GM21423 (cell line): ENCODE data around the gene HGF.
"Not testable (repeated sequence)": the region's sequence is repeated elsewhere in the genome, so short reads cannot be mapped to it uniquely, and the experiment has no call there.

Experiments used
- ATAC-seq: cut with Tn5 transposase; IDR thresholded peaks from one replicate; pipeline ENCODE4 v1.9.1; 2021; ENCODE audit warnings: mild to moderate bottlenecking, moderate library complexity; ENCODE audit not compliant: unreplicated experiment

The HGF gene

DNA sequence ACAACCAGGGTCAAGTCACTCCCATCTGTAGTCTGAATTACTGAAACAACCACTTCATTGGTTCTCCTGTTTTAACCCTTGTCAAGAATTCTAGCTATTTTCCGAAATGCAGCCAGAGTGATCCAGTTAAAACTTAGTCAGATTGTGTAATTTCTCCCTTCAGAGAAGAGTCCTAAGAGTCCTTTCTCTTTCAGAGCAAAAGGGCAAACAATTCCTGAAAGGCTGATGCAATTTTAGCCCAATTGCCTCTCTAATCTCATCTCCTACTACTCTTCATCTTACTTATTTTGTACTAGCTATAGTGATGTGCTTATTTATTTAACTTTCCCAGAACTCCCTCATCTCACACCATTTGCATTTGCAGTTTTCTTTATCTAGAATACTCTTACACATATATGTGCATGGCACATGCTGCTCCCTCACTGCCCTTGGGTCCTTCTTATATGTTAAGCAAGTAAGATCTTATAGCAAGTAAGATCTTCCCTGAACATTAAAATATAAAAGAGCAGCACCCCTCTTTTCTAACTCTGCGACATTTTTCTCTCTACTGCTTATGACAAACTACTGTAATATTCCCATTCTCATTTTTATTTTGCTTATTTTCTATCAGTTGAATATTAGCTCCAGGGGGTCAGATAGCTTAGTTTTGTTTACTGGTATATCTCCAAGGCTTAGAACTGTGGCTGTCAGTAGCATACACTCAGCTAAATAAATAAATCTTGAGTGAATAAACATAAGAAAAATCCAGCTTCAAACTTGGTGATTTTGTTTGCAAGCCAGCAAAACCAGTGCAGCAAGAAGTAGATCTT is 44.6 kb downstream of the HGF start:
- ATAC-seq: no peak

GRCh38 chr7:81722250-81722649 is 47.6 kb downstream of the HGF start:
- not testable (repeated sequence) for ATAC-seq

GRCh38 chr7:81721437-81721836 is 48.4 kb downstream of the HGF start:
- no peak for ATAC-seq

DNA sequence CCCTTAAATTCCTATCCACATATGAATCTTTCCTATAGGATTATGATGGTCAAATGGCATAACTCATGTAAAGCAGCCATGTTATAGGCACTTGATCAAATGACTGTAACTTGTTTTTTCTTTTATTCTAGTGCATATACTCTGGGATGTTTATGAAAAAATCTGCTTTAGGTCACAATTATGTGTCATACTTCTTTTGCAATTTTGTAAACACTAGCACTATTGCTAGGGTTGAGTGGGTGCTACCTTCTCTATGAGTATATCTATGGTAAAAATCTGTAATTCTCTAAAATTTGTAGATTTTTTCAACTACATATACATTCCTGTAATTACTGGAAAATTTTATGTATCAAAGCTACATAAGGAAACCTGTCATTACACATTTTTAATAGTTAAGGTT is 50.0 kb downstream of the HGF start:
- ATAC-seq: no peak

DNA sequence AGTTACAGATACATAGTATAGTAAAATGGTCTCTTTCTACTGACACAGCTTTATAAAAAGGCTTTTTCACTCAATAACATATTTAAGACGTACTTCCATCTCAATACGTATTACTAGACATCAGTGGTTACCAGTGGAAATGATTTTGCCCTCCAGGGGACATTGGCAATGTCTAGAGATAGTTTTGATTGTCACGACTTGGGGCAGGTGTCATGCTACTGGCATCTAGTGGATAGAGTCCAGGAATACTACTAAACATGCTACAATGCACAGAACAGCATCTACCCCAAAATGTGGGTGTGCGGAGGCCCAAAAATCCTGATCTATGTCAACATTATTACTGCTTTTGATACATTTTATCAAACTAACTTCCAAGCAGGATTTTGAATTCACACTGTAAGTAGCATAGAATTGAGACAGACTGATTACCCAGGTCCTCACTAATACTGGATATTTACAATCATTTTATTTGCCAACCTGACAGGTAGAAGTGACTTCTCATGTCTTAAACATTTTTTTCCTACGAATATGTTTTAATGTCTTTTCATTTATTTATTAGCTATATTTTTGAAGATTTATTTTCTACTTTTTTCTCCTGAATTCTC is 53.8 kb downstream of the HGF start:
- no peak for ATAC-seq

GRCh38 chr7:81714306-81714705 is 55.5 kb downstream of the HGF start:
- ATAC-seq: no peak

DNA sequence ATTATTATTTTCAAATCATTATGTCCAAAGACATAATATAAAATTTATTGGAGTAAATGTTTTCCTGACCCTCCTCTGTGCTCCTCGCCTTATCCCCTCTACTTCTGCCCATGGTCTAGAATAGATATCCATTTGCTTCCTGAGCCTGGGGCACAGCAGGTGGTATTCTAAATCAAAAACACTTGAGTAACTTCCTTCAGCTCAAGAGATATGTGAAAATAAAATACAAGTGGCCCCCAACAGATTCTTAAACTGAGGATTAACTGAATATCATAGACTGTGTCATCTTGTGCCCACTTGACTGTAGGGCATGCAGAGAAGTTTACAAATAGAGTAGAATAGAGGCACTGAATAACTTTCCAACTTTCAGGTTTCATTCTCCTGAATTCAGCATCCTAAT is 59.1 kb downstream of the HGF start:
- ATAC-seq: no peak

DNA sequence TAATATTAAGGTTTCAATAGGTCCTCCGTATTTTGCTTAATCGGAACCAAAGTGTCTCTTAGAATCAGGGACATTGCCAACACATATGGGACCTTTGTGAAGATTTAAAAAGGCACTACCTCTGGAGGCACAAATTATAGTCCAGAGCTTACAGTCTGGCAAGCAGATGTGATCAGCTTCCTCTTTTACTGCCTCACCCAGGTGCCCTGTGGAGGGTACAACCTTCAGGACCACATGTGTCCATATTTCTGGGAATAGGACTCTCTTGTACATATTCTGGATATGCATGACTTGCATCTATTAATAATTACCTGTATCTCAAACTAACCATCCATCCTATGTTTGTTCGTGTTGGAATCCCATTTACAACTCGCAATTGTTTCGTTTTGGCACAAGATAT is 60.0 kb downstream of the HGF start:
- no peak for ATAC-seq

DNA sequence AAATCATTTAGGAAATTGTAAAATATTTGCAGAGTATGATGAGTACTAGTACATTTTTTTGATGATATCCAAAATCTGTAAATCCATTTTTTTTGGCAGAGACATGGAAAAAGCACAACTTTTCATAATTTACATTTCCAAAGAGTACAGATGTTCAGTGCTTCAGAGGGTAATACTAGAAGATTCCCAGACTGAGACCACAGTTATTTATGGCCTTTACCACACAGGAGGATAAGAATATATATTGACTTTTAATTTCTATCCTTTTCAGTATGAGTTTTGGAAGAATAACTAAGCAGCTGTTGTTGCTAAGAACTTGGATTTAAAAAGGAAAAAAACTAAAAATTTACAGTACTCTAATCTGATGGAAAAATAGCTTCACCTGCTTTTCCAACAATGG is 61.9 kb downstream of the HGF start:
- no peak for ATAC-seq

DNA sequence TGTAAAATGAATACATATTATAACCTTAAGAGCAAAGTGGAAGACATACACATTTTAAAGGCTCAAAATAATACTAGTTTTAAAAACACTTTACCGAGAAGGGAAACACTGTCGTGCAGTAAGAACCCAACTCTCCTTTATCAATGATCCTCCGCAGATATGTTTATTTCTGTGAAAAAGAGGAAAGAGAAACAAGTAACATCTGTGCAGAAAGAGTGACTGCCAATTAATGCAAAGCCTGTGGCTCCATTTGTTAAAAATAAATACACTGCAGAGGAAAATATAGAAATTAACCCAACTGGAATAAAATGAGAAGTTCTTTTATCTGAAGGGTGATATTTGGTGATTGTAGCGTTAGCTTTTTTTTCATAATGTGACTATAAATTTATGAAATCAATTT is 62.7 kb downstream of the HGF start:
- ATAC-seq: no peak

DNA sequence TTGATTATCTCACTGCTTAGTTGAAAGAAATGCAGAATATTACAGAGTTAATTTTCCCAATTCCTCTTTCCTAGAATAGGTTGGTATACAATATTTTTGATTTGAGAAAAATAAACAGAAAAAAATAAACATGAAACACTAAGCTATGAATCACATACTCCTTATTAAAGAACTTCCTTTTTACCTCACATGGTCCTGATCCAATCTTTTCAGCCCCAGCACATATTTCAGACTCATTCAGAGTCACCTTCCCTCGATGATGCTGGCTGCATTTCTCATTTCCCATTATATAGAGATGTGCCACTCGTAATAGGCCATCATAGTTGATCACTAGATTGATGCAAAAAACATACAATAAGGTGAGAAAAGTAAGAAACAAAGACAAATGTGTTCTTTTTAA is 64.6 kb downstream of the HGF start:
- ATAC-seq: no peak

DNA sequence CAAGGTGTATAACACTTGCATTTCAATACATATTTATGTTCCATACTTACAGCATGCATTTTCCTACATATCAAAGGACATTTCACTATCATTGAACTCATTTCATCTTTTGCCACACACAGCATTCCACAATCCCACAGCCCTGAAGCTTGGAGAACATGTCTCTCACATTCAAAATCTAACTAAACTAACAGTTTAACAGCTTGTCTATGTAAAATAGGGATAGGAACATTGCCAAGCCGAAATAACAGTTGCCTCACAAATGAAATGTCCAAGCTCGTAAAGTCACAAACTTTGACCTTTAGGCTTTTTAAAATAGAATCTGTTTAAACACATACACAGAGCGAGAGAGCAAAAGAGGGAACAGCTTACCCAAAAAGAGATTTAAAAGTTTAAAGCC is 65.3 kb downstream of the HGF start:
- ATAC-seq: no peak

GRCh38 chr7:81698965-81699364 is 70.9 kb downstream of the HGF start:
- no peak for ATAC-seq

- ATAC-seq: no peak
Measured at GRCh38 chr7:81694711-81695110, 75.1 kb downstream of the HGF start.

GRCh38 chr7:81693894-81694293 is 76.0 kb downstream of the HGF start:
- ATAC-seq: no peak

- ATAC-seq: no peak
Measured at GRCh38 chr7:81693080-81693479, 76.8 kb downstream of the HGF start.

GRCh38 chr7:81692146-81692905 is 77.5 kb downstream of the HGF start:
- ATAC-seq: no peak

GRCh38 chr7:81691199-81691821 is 78.5 kb downstream of the HGF start:
- no peak for ATAC-seq

DNA sequence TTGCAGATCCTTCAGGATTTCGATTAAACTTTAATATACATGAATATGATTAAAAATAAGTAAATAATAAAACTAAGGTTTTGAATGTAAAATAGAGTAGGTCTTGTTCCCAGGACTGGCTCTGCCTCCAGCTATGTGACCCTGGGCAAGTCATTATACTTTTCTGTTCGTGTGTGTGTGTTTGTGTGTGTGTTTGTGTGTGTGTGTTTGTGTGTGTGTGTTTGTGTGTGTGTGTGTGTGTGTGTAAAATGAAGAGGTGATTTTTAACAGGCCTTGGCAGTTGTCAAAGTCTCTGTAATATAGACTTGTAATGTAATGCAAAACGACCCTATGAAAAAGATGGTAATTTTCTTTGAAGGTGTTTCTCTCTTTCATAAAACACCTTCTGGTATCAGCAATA is 79.2 kb downstream of the HGF start:
- no peak for ATAC-seq

- ATAC-seq: no peak
Measured at GRCh38 chr7:81690251-81690650, 79.6 kb downstream of the HGF start.

GRCh38 chr7:81688622-81689411 is 81.0 kb downstream of the HGF start:
- ATAC-seq: no peak
